Activated B cell treated with CpG ODN at 0.5 μM for 24 hours (primary cell): ENCODE data around the gene CCDC85B. TPM values are rescaled to one million over a fixed set of nuclear protein-coding genes. Genes with fewer than 3 reads are reported as not detected.
A peak's percentile ranks its signal among the peaks of the same experiment; 100 is the strongest.

ENCODE experiments used
- ATAC-seq: fragments of 200-7000 bp; cut with Tn5 transposase; one replicate; pipeline ENCODE4 v1.10.0; 2021; ENCODE audit warnings: low read depth, mild to moderate bottlenecking, moderate library complexity
- CTCF ChIA-PET: fragments of 350-600 bp; sonication (Branson Sonifier 250); formaldehyde crosslinking; loops from one replicate; lab custom pipeline; 2021; ENCODE audit warnings: antibody characterized with exemption; lab: Charles Lee
- POLR2A ChIA-PET: fragments of 350-600 bp; sonication (Branson Sonifier 250); formaldehyde crosslinking; loops from one replicate; lab custom pipeline; 2021; ENCODE audit warnings: antibody characterized with exemption; lab: Charles Lee
- DNase-seq: peaks from one replicate; pipeline ENCODE4 v3.0.0; 2022
- H3K27ac Mint-ChIP-seq: one replicate; pipeline ENCODE4 v1.8.0; 2020; ENCODE audit warnings: mixed read lengths
- H3K27me3 Mint-ChIP-seq: one replicate; pipeline ENCODE4 v1.8.0; 2021; ENCODE audit warnings: mixed read lengths
- H3K36me3 Mint-ChIP-seq: one replicate; pipeline ENCODE4 v1.8.0; 2021; ENCODE audit warnings: low read depth, mixed read lengths
- H3K4me1 Mint-ChIP-seq: one replicate; pipeline ENCODE4 v1.8.0; 2021; ENCODE audit warnings: mixed read lengths
- H3K4me3 Mint-ChIP-seq: one replicate; pipeline ENCODE4 v1.8.0; 2020; ENCODE audit warnings: mild to moderate bottlenecking, mixed read lengths
- H3K9me3 Mint-ChIP-seq: one replicate; pipeline ENCODE4 v1.8.0; 2020; ENCODE audit warnings: mixed read lengths
- intact Hi-C: fragments of 100-400 bp; cut with micrococcal nuclease; formaldehyde crosslinking; loops from one replicate; pipeline ENCODE4 v1.15.1; 2024
- total RNA-seq: library from RNA; stranded (reverse); gene quantifications from 2 replicates; pipeline ENCODE4 v1.2.3, GENCODE V29; 2022
- TF ChIP-seq, protein P1 (sequence below): fragments of 200-600 bp; IDR thresholded peaks from one replicate; pipeline ENCODE4 v1.8.0; 2022; ENCODE audit warnings: antibody characterized with exemption, mild to moderate bottlenecking

The CCDC85B gene
- total RNA-seq, 1 donor from 2014 or later, result 21.6 TPM

DNA sequence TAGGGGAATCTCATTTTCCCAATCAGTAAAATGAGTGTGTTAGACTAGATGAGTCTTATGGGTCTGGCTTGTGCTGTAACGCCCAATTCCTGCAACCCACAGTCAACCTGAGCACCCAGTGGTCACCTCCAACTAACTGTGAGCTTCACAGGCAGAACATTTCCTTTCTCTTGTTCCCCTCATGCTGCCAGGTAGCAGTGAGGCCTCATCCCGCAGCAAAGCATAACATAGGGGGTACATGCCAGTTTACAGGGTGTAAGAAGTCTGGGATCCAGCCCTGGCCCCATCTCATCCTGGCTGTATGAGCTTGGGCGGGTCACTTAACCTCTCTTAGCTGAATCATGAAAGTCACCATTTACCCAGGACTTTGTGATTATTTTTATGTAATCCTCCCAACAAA is 21.6 kb upstream of the CCDC85B start:
- TF ChIP-seq, protein P1, sequence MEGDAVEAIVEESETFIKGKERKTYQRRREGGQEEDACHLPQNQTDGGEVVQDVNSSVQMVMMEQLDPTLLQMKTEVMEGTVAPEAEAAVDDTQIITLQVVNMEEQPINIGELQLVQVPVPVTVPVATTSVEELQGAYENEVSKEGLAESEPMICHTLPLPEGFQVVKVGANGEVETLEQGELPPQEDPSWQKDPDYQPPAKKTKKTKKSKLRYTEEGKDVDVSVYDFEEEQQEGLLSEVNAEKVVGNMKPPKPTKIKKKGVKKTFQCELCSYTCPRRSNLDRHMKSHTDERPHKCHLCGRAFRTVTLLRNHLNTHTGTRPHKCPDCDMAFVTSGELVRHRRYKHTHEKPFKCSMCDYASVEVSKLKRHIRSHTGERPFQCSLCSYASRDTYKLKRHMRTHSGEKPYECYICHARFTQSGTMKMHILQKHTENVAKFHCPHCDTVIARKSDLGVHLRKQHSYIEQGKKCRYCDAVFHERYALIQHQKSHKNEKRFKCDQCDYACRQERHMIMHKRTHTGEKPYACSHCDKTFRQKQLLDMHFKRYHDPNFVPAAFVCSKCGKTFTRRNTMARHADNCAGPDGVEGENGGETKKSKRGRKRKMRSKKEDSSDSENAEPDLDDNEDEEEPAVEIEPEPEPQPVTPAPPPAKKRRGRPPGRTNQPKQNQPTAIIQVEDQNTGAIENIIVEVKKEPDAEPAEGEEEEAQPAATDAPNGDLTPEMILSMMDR, result no peak
- ChIA-PET CTCF (interaction anchor here (1.3 to 2.8 kb wide), 3 partner anchors 9 to 19 kb away, joined by 4 to 10 read pairs (median 5); partner anchors contain the start of genes FIBP and MUS81), POLR2A (interaction anchor here (0.5 to 5.2 kb wide), 7 partner anchors 10 to 93 kb away, joined by 3 to 113 read pairs (median 5); partner anchors contain the start of genes CCDC85B, CFL1 and MUS81)
- Mint-ChIP-seq H3K36me3 (peaks cover 31% of the 10 kb centered on the region), H3K27me3 (peaks cover 5% of the 10 kb centered on the region), H3K4me3 (no peak overlapping the region), H3K9me3 (no peaks in the 10 kb centered on the region), H3K4me1 (peaks cover 18% of the 10 kb centered on the region), H3K27ac (no peak overlapping the region)
- intact Hi-C loops, result loop anchor here (1.0 kb wide), 1 partner anchor 9 kb away; the partner anchor contains the start of gene MUS81
- no peak for ATAC-seq
- no peak for DNase-seq

DNA sequence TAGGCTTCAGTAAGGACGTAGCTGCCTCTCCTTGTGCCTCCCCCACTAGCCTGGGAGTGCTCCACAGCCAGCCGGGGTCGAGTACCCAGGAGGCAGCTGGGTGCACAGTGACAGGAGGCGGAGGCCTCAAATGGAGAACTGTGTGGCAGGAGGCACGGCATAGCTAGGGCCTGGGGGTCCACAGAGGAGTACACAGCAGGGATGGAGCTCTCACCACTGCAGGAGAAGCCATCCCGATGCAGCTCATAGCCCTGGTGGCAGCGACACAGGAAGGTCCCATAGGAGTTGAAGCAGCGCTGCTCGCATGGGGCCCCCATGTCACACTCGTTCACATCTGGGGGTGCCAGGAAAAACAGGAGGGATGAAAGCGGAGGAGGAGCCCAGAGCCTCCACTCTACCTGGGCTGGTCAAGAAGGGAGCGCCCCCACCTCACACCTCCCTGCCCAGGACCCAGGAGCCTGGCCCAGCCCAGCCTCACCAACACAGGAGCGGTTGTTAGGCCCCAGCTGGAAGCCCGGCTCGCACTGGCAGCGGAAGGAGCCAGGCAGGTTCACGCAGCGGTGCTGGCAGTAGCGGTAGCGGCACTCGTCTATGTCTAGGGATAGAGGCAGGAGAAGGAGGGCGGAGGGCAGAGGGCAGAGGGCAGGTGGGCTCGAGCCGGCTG is 20.7 kb upstream of the CCDC85B start:
- POLR2A ChIA-PET, result interaction anchor here (0.6 to 5.2 kb wide), 6 partner anchors 11 to 556 kb away, joined by 3 to 113 read pairs (median 6); partner anchors contain the start of genes CCDC85B, CFL1 and MUS81

DNA sequence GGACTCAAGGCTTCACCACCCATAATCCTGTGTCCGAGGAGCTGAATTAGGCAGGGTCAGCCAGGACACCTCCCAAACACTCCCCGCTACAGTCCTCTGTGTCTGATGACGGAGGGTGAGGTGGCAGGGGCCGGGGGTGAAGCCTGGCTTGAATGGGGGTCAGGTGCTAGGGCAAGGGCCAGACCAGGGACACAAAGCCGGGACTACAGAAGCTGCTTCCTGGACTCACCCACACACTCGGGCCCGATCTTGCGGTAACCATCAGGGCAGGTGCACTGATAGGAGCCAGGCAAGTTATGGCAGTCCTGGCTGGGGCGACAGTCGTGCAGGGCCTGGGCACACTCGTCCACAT is 20.2 kb upstream of the CCDC85B start:
- H3K27ac Mint-ChIP-seq, result no peak overlapping the region
- peaks cover 18% of the 10 kb centered on the region for H3K36me3 Mint-ChIP-seq
- intact Hi-C loops, result no loop called here
- H3K4me1 Mint-ChIP-seq, result peaks cover 20% of the 10 kb centered on the region
- H3K27me3 Mint-ChIP-seq, result peaks cover 5% of the 10 kb centered on the region
- no peak for DNase-seq
- TF ChIP-seq, protein P1, result no peak
- CTCF ChIA-PET, result interaction anchor here (1.7 to 2.8 kb wide), 2 partner anchors 11 to 14 kb away, joined by 10 to 11 read pairs; partner anchors contain the start of gene MUS81
- POLR2A ChIA-PET, result interaction anchor here (1.4 to 5.2 kb wide), 5 partner anchors 11 to 37 kb away, joined by 3 to 113 read pairs (median 6); partner anchors contain the start of genes CCDC85B, CFL1 and MUS81
- H3K4me3 Mint-ChIP-seq, result peak overlapping the region; percentile 7
- ATAC-seq, result no peak
- H3K9me3 Mint-ChIP-seq, result no peaks in the 10 kb centered on the region

More for the DNA sequence above, 20.7 kb upstream of the CCDC85B start:
- H3K4me3 Mint-ChIP-seq, result no peak overlapping the region
- DNase-seq (no peak), ATAC-seq (no peak)
- TF ChIP-seq, protein P1, result no peak
- intact Hi-C loops, result no loop called here
- CTCF ChIA-PET, result interaction anchor here (1.3 to 2.8 kb wide), 3 partner anchors 10 to 18 kb away, joined by 4 to 10 read pairs (median 5); partner anchors contain the start of genes FIBP and MUS81
- H3K27ac Mint-ChIP-seq, result no peak overlapping the region
- H3K36me3 Mint-ChIP-seq, result peaks cover 23% of the 10 kb centered on the region
- H3K27me3 Mint-ChIP-seq, result peaks cover 5% of the 10 kb centered on the region
- peaks cover 20% of the 10 kb centered on the region for H3K4me1 Mint-ChIP-seq
- H3K9me3 Mint-ChIP-seq, result no peaks in the 10 kb centered on the region

DNA sequence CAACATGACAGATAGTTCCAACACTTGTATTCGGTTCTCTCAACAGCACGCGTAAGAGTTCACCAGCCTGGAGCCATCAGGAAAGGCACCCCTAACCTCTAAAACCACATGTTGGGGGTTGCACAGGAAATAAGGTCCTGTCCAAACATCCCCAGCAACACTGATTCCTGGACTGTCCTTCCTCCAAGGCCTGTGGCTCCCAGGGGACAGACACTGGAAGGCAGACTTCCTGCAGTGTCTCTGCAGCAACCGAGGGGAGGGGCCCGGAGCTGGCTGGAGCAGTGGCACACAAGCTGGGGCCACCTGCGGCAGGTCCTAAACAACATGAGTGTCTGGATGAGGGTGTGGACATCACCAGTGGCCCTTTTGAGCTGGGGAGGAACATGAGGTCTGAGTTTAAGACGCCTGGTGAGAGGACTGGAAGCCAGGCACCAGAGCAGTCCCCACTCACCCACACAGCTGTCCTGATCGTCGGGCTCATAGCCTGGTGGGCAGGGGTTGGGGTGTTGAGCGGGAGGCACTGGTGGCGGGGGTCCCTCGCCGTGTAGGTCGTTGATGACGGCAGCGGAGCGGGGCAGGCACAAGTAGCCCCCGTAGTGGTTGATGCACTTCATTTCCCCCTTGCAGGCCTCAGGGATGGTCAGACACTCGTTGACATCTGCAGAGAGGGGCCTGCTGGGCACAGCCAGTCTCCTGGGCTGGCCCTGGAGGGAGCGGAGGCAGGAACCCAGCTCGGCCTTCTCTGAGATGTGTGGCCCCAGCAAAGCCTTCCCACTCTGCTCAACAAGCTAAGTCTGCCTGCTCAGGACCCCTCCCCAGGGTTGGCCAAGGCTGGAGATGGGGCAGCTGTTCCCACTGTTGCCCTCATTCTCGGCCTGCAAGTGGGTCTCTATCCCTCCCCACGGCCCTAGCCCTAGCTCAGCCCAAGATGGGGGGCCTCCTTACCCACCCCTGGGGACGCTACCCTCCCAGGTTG is 19.5 kb upstream of the CCDC85B start:
- ChIA-PET CTCF (interaction anchor here (1.1 to 2.8 kb wide), 4 partner anchors 8 to 13 kb away, joined by 3 to 11 read pairs (median 6); partner anchors contain the start of gene MUS81), POLR2A (interaction anchor here (1.0 to 5.2 kb wide), 7 partner anchors 12 to 38 kb away, joined by 3 to 113 read pairs (median 6); partner anchors contain the start of genes CCDC85B, CFL1, FIBP and MUS81)
- no peaks in the 10 kb centered on the region for H3K9me3 Mint-ChIP-seq
- peaks cover 11% of the 10 kb centered on the region for H3K36me3 Mint-ChIP-seq
- peak overlapping the region; percentile 7 for H3K4me3 Mint-ChIP-seq
- H3K27me3 Mint-ChIP-seq, result peaks cover 5% of the 10 kb centered on the region
- TF ChIP-seq, protein P1, result no peak
- DNase-seq (no peak), ATAC-seq (no peak)
- peaks cover 20% of the 10 kb centered on the region for H3K4me1 Mint-ChIP-seq
- intact Hi-C loops, result no loop called here
- H3K27ac Mint-ChIP-seq, result no peak overlapping the region
